KG1 (cell line): Measurements from ENCODE around the gene PHYH.
A peak's percentile ranks its signal among the peaks of the same experiment; 100 is the strongest.
"Not testable (repeated sequence)": the region's sequence is repeated elsewhere in the genome, so short reads cannot be mapped to it uniquely, and the experiment has no call there.

Experiments used
- DNase-seq: peaks from one replicate; lab custom pipeline; 2025; lab: John Stamatoyannopoulos, UW

The PHYH gene

GRCh38 chr10:13319166-13319565 is 19.3 kb upstream of the PHYH start:
- DNase-seq = no peak

DNA sequence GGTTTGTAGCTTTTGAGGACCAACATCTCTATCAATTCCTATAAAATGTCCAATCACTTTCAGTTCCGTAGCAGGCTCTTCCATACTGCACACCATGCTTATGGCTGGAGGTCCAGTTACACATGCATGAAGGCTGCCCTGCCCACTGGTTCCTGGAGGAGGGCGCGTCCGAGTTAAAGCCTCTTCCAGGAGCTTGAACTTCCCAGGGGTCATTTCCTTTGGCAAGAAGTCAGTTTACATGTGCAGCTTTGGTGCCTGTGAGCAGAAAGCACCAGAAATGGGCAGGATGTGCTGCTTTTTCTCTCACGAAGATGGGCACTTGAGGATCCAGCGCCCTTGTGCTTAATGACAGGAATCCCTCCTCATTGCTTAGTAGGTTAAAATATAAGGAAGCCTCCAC is 17.6 kb upstream of the PHYH start:
- no peak for DNase-seq

GRCh38 chr10:13316635-13317311 is 16.9 kb upstream of the PHYH start:
- DNase-seq = no peak

- DNase-seq = no peak
Observed at GRCh38 chr10:13315361-13315760, 15.5 kb upstream of the PHYH start.

DNA sequence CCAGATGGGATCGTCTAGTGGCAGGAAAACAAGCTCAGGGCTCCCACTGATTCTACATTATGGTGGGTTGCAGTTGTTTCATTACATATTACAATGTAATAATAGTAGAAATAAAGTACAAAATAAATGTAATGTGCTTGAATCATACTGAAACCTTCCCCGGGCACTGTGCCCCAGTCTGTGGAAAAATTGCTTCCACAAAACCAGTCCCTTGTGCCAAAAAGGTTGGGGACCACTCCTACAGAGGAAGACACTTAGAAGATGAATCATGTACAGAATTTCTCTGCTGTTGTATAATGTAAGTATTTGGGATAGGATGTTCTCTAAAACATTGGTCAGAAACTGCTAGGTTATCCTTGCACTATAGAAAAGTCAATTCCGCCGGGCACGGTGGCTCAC is 11.3 kb upstream of the PHYH start:
- no peak for DNase-seq

DNA sequence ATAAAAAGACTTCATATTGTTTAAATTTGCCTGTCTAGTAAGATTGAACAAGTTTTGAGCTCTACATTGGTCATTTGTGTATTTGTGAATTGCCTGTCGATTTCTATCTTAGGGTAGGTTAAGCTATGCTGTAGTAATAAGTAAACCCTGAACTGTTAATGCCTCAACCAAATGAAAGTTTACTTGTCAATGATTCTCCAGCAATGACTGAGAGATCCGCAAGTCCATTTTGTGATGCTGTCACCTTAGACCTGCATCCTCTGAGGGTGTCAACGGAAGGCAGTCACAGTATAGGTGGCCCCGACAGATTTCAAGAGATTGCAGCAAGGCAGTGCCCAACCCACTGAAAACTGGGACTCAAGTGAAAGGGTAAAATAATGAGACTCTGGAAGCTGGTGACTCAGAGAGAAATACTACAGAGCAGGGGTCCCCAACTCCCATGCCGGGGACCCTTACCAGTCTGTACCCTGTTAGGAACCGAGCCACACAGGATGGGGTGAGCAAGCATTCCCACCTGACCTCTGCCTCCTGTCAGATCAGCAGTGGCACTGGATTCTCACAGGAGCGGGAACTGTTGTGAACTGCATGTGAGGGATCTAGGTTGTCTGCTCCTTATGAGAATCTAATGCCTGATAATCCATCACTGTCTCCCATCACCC is 10.8 kb upstream of the PHYH start:
- no peak for DNase-seq

DNA sequence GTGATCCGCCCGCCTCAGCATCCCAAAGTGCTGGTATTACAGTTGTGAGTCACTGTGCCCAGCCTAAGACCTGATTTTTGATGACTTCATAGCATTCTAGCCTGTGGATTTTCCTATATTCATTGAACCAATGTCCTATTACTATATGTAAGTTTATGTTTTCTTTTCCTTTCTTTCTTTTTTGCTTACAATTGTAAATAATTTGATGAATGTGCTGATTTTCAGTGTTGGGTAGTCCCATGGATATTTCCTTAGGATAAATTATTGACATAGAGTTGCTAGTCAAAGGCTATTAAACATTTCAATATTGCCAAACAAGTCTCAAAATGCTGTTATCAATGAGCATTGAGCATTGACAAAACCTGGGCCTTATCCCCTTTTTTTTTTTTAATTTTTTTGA is 9.9 kb upstream of the PHYH start:
- no peak for DNase-seq

DNA sequence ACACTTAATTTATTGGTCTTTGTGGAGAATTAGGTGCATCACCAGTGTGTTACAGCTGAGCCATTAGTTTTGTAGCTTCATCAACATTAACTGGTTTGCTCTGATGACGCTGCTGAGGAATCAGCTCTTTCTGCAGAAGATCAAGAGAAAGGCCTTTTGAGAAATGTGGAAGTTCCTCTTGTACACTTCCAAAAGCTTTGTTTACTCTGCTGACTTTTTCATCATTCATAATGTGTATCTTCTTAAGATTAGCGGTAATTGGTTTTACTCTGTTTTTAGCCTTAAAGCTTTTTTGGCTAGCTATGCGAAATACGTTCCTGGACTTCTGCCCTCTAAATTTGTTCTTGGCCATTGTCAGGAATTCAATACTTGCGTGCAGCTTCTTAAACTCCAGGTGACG is 8.2 kb upstream of the PHYH start:
- no peak for DNase-seq

- DNase-seq = no peak
Observed at GRCh38 chr10:13306103-13306502, 6.2 kb upstream of the PHYH start.

- no peak for DNase-seq
Observed at GRCh38 chr10:13302821-13303555, 3.1 kb upstream of the PHYH start.

DNA sequence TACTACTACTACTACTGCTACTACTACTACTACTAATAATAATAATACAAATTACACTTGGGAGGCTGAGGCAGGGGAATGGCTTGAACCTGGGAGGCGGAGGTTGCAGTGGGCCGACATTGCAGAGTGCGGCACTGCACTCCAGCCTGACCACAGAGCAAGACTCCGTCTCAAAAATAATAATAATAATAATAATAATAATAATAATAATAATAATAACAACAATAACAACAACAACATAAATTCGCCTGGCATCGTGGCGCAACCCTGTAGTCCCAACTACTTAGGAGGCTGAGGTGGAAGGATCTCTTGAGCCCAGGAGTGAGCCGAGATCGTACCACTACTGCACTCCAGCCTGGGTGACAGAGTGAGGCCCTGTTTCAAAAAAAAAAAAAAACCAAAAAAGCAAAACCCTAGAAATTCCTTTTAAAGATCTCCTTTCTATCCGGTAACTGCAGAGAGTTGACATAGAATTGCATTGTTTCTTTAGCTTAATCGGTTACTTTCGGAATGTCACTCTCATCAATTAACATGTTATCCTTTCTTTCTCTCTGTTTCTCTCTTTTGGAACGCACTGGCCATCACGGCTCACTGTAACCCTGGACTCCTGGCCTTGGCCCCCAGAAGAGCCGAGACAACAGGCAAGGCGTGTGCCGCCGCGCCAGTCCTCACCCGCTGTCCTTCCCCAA is 972 bp downstream of the PHYH start:
- DNase-seq = peak; percentile 1

GRCh38 chr10:13296476-13296875 is 3.4 kb downstream of the PHYH start:
- DNase-seq = no peak

- no peak for DNase-seq
Observed at GRCh38 chr10:13294784-13295183, 5.1 kb downstream of the PHYH start.

DNA sequence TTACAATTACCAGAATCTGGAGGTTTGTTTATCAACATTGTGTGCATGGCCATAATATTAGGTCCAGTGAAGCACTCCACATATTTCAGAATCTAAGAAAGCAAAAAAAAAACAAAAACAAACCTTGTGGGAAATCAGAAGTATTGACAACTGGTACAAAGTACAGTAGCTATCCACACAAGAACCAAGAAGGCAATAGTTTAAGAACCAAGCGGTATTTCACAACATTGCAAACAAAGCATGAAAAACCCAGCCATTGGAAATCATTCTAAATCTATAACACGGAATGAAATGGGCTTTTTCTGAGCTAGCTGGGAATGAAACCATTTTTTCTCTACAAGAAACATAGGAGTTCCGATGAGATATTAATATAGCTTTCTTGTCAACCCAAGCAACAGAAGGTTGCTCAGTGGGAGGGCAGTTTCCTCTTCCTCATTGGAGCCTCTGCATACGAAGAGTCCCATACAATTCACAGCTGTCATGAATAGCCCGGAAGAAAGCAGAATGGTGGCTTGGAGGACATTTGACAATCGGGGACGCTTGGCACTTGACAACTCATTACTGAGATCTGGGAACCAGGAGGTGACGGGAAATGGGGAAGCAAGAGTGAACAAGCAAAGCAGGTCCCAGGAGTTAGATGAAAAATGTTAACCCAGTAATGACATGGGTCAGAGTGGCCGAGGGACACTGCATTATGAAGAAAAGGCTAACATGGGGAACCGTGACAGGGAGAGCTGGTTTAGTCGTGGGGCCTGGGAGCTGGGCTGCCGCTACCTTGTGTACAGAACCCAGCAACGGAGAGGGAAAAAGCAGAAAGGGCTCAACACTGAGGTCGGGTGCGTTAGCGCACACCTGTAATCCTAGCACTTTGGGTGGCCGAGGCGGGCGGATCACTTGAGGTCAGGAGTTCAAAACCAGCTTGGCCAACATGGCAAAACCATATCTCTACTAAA is 7.8 kb downstream of the PHYH start:
- no peak for DNase-seq

- no peak for DNase-seq
Observed at GRCh38 chr10:13291061-13291460, 8.8 kb downstream of the PHYH start.

DNA sequence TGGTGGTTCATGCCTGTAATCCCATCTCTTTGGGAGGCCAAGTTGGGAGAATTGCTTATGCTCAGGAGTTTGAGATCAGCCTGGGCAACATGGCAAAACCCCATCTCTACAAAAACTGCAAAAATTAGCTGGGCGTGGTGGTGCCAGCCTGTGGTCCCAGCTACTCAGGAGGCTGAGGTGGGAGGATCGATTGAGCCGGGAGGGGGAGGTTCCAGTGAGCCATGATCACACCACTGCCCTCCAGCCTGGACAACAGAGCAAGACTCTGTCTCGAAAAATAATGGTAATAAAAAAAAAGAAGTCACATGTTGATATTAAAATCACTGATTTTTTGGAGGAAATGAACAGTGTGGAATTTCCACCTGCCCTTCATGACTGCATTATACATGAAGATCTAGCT is 15.8 kb downstream of the PHYH start:
- DNase-seq = no peak

DNA sequence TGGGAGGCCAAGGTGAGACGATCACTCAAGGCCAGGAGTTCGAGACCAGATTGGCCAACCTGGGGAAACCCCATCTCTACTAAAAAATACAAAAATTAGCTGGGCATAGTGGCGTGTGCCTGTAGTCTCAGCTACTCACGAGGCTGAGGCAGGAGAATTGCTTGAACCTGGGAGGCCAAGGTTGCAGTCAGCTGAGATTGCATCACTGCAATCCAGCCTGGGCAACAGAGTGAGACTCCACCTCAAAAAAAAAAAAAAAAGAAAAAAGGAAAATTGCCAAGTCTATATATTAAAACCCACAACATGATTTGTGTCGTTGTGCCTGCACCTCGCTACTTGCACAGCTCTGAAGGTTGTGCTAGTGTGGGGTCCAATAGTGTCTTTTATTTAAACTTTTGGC is 17.5 kb downstream of the PHYH start:
- DNase-seq = not testable (repeated sequence)

DNA sequence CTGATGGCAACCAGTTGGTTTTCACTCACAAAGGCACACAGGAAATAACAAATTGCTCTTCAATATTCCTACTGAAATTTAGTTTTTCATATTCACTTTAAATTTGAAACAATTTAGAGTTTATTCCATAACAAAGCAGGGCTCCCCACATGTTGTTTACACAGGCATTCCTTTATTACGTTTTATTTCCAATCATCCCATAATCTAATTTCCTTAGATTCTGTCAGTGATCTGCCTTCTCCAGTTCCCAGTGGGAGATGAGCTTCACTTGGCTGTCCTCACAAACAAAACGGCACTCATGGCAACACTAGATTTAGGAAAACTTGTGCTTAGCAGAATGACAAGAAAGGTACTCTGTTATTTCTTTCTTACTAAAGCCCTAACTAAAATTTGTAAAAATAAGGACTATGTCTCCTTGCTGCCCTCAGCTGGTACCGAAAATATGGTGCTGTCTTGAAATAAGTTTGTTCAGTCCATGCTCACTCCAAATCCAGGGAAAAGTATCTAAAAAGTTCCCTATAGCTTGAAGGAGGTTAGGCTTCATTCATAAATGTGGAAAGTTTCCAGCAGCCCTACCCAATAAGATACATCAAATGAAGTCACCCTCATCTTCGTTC is 23.0 kb downstream of the PHYH start:
- DNase-seq = no peak

GRCh38 chr10:13276146-13276545 is 23.7 kb downstream of the PHYH start:
- DNase-seq = not testable (repeated sequence)

DNA sequence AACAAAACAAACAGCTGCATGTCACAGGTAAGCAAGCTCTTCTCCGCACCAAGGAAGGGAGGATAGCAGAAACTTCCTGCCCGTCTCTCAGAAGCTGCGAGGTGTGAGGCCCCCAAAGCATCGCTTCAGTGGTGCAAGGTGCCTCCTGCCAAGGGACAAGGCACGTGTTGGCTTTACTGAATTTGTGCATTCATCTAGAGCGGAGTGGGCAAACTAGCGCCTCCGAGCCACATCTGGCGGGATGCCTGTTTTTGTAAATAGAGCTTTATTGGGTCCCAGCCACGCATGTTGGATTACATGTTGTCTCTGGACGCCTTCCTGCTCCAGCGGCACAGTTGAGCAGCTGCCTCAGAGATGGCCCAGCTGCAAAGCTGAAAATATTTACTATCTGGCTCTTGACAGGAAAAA is 27.7 kb downstream of the PHYH start:
- DNase-seq = no peak

DNA sequence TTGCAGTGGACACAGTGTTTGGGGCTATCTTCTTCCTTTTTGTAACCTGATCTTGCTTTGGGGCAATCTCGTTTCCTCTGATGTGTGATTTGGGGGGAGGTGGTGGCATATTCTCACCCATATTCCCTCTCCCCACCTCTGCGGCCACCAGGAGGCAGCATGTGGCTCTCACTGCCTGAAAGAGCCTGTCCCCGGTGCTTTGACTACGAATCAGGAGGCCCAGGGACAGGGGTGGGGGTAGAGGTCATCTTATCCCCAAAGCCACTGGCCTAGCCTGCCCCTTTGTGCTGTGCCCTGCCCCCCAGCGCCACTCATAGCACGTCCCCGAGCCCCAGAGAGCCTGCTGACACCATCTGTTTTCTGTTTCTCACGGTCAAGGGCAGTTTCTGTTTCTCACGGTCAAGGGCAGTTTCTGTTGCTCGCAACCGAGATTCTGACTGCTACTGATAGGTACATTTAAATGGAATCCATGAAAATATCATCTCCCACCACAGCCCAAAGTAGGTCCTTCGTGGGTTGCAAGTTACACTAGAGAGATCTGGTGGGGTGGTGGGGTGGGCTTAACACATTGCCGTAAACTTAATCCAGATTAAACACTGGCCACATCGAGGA is 28.2 kb downstream of the PHYH start:
- DNase-seq = no peak
